GM13977 (cell line): ENCODE data around the gene KCNJ12.

Experiments used
- DNase-seq: peaks from one replicate; pipeline ENCODE4 v3.0.0; 2012; ENCODE audit warnings: low spot score
- in situ Hi-C: fragments of 300-500 bp; cut with MboI; formaldehyde crosslinking; loops from one replicate; pipeline ENCODE4 v1.12.0; 2022; ENCODE audit warnings: low sequenced_read_pairs, low pct_unique_long_range_greater_than_20kb, mixed read lengths, inconsistent platforms; ENCODE audit not compliant: unreplicated experiment
- TF ChIP-seq, protein P1 (sequence below): IDR thresholded peaks from 2 replicates; pipeline ENCODE4 v1.5.1; 2012; ENCODE audit warnings: mild to moderate bottlenecking, control low read depth; ENCODE audit not compliant: insufficient read depth; ENCODE audit errors: extremely low read depth, missing control alignments

KCNJ12 gene

DNA sequence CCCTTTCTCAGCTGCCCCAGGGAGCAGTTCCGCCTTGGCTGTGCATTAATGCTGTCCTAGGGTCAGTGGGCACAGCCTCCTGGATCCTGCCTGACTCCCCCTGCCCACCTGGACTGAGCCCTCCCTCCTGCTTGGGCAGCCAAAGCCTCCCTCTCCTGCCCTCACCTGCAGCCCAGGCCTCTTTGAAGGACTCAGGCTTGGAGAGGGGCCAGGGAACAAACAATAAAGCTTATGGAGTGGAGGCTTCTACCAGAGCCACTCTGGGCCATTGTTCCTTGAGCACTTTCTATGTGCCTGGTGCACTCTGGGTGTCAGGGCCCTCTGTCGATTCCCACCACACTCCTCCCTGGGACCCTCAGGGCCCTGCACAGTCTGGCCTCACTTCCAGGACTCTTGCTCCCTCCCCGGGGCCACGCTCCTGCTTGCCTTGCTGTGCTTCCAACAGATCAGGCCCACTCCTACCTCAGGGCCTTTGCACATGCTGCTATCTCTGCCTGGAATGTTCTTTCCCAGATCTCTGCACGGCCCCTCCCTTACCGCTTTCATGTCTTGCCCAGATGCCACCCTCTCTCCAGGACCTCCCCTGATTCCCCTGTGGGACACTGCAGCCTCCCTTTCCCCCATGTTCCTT, 5.0 kb downstream of the KCNJ12 start:
- TF ChIP-seq, protein P1, sequence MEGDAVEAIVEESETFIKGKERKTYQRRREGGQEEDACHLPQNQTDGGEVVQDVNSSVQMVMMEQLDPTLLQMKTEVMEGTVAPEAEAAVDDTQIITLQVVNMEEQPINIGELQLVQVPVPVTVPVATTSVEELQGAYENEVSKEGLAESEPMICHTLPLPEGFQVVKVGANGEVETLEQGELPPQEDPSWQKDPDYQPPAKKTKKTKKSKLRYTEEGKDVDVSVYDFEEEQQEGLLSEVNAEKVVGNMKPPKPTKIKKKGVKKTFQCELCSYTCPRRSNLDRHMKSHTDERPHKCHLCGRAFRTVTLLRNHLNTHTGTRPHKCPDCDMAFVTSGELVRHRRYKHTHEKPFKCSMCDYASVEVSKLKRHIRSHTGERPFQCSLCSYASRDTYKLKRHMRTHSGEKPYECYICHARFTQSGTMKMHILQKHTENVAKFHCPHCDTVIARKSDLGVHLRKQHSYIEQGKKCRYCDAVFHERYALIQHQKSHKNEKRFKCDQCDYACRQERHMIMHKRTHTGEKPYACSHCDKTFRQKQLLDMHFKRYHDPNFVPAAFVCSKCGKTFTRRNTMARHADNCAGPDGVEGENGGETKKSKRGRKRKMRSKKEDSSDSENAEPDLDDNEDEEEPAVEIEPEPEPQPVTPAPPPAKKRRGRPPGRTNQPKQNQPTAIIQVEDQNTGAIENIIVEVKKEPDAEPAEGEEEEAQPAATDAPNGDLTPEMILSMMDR: no peak
- DNase-seq: no peak

GRCh38 chr17:21382560-21383495, 6.7 kb downstream of the KCNJ12 start:
- in situ Hi-C loops: no loop called here
- DNase-seq: no peak
- TF ChIP-seq, protein P1: no peak

More for the DNA sequence above, 5.0 kb downstream of the KCNJ12 start:
- in situ Hi-C loops: no loop called here

- no peak for DNase-seq
- TF ChIP-seq, protein P1: no peak
- in situ Hi-C loops: no loop called here
Observed at GRCh38 chr17:21385281-21385845, 9.2 kb downstream of the KCNJ12 start.

DNA sequence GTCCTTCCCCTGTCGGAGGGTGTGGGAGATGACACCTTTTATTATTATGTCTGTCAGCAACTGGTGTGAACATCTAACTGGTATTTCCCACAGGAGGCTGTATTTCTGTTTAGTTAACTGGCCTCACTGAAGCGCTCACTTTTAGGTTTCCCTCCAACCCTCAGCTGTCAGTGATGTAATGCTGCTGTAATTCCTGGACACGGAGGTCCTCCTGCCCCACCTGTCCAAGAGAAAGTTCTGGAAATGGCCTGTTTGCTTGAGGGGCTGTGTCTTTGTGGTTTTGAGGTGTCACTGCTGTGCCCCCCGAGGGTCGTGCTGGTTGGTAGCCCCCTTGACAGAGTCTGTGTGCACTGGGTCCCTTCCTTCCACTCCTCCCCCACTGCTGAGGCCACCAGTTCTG, 11.5 kb downstream of the KCNJ12 start:
- in situ Hi-C loops: no loop called here
- TF ChIP-seq, protein P1: no peak
- DNase-seq: no peak

DNA sequence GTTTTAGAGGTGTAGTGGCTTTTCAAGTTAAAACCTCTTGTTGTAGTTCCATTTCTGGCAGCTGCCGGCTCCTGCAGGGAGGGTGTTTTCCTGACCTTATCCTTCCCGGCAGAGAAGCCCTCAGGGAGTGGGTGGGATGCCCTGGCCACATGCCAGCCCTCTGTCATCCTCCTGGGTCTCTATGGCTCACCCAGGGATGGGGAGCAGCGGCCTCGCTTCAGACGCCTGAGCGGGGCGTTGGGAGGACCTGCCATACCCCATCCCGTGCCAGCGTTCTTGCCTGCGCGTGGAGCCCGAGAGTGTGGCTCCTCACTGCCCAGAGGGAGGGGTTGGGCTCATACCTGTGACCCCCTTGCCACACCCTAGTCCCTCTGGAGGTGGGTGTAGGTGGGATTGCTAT, 11.9 kb downstream of the KCNJ12 start:
- in situ Hi-C loops: no loop called here
- TF ChIP-seq, protein P1: no peak
- no peak for DNase-seq

- DNase-seq: no peak
- TF ChIP-seq, protein P1: no peak
- in situ Hi-C loops: no loop called here
Observed at GRCh38 chr17:21388944-21389343, 12.8 kb downstream of the KCNJ12 start.
